K562 (cell line): ENCODE measurements around the gene ANO6.

Experiments
- EP300 ChIP-seq: IDR thresholded peaks from 2 replicates; pipeline ENCODE4 v1.6.1; 2012; ENCODE audit warnings: low read length, improper control_type of control experiment
- MLX ChIP-seq, 2 experiments: fragments of 450-650 bp in 1 of 2; sonication (generic) in 1 of 2; formaldehyde crosslinking; conservative IDR thresholded peaks; 2 replicates each; pipeline versions ENCODE4 v1.4.0 to v1.8.1; 2020 to 2022; ENCODE audit warnings: mild to moderate bottlenecking in 1 of 2, missing genetic modification reagents in 1 of 2

- TF ChIP-seq EP300 (no peak), MLX (CRISPR knock-in tag; conservative IDR thresholded peaks at IDR 0.05) (no peak)
These were observed 135.0 kb downstream of the ANO6 start for GRCh38 chr12:45350861-45351260.
